ENCODE data around the gene SPIN2A. TPM values are rescaled to one million over a fixed set of nuclear protein-coding genes. Genes with fewer than 3 reads are reported as not detected.

Gene SPIN2A
- total and polyA plus RNA-seq, 2 donors (not counting 1 experiment from before 2014, with no cell fraction given): 1.4 to 3.3 TPM

- H3K27me3 Mint-ChIP-seq: no peaks in the 10 kb centered on the region
- Histone ChIP-seq H3K27me3 (replicated peaks in 1 of 4; ENCODE audit: control extremely low read depth in 1 of 4, control insufficient read depth in 3 of 4, insufficient read depth in 4 of 4, low read length in 3 of 4) (no peaks in the 10 kb centered on the region), H3K27ac (ENCODE audit: low read length in 2 of 2) (no peak overlapping the region), H3K4me3 (ENCODE audit: control extremely low read depth in 1 of 5, extremely low read depth in 1 of 5, insufficient read depth in 1 of 5, low read depth in 2 of 5, low read length in 4 of 5) (no peak overlapping the region), H4K20me1 (ENCODE audit: control insufficient read depth, insufficient read depth, low read length, poor library complexity, severe bottlenecking) (no peaks in the 10 kb centered on the region), H3K79me2 (ENCODE audit: control insufficient read depth, insufficient read depth, low read length) (no peaks in the 10 kb centered on the region), H3K4me2 (replicated peaks; ENCODE audit: low read depth, low read length, poor library complexity, severe bottlenecking) (no peak overlapping the region), H3K36me3 (replicated peaks in 1 of 2; ENCODE audit: control extremely low read depth in 1 of 2, control insufficient read depth in 1 of 2, extremely low read depth in 1 of 2, insufficient read depth in 2 of 2, low read length in 1 of 2) (no peaks in the 10 kb centered on the region), H3K4me1 (ENCODE audit: control insufficient read depth in 2 of 2, insufficient read depth in 2 of 2, low read length in 2 of 2) (no peaks in the 10 kb centered on the region), H2AFZ (ENCODE audit: insufficient read depth, low read depth, low read length, poor library complexity, severe bottlenecking) (no peak overlapping the region), H3K9me3 (ENCODE audit: control extremely low read depth in 1 of 3, control insufficient read depth in 2 of 3, insufficient read depth in 1 of 3, low read length in 2 of 3) (no peaks in the 10 kb centered on the region), H3K9ac (ENCODE audit: low read length) (no peak overlapping the region)
- CTCF ChIA-PET: no interaction called here
- no peak for TF ChIP-seq CTCF (IDR thresholded peaks at IDR 0.05)
- TF ChIP-seq EZH2 (IDR thresholded peaks at IDR 0.05; ENCODE audit: borderline replicate concordance, insufficient read depth, low read depth, low read length, poor library complexity, severe bottlenecking): no peak
- POLR2A ChIA-PET: no interaction called here
- H3K9me3 Mint-ChIP-seq (ENCODE audit: insufficient read depth): no peaks in the 10 kb centered on the region
- no CpG with 5 or more reads among the region's 3 CpGs for WGBS (ENCODE audit: insufficient coverage)
- intact Hi-C loops (cut with micrococcal nuclease): no loop called here
- H3K27ac Mint-ChIP-seq: no peak overlapping the region
- ATAC-seq (ENCODE audit: low read depth) (no peak), DNase-seq (no peak)
- H3K4me1 Mint-ChIP-seq: no peaks in the 10 kb centered on the region
- no peak overlapping the region for H3K4me3 Mint-ChIP-seq
Observed at GRCh38 chrX:57135287-57135686, 1.9 kb downstream of the SPIN2A start.

- Mint-ChIP-seq H3K4me3 (no peak overlapping the region), H3K4me1 (no peaks in the 10 kb centered on the region), H3K27me3 (no peaks in the 10 kb centered on the region), H3K9me3 (ENCODE audit: insufficient read depth) (no peaks in the 10 kb centered on the region), H3K27ac (no peak overlapping the region)
- DNase-seq: no peak
- no peak overlapping the region for H2AFZ ChIP-seq (ENCODE audit: insufficient read depth, low read depth, low read length, poor library complexity, severe bottlenecking)
- no peak overlapping the region for H3K27ac ChIP-seq (ENCODE audit: low read length in 2 of 2)
- H4K20me1 ChIP-seq (ENCODE audit: control insufficient read depth, insufficient read depth, low read length, poor library complexity, severe bottlenecking): no peaks in the 10 kb centered on the region
- no peaks in the 10 kb centered on the region for H3K4me1 ChIP-seq (ENCODE audit: control insufficient read depth in 2 of 2, insufficient read depth in 2 of 2, low read length in 2 of 2)
- no peak for ATAC-seq (ENCODE audit: low read depth)
- intact Hi-C loops (cut with micrococcal nuclease): no loop called here
- no peaks in the 10 kb centered on the region for H3K9me3 ChIP-seq (ENCODE audit: control extremely low read depth in 1 of 3, control insufficient read depth in 2 of 3, insufficient read depth in 1 of 3, low read length in 2 of 3)
- no peaks in the 10 kb centered on the region for H3K79me2 ChIP-seq (ENCODE audit: control insufficient read depth, insufficient read depth, low read length)
- 100% methylated on average over 1 of the region's 3 CpGs for WGBS (ENCODE audit: insufficient coverage)
- TF ChIP-seq EZH2 (IDR thresholded peaks at IDR 0.05; ENCODE audit: borderline replicate concordance, insufficient read depth, low read depth, low read length, poor library complexity, severe bottlenecking) (no peak), CTCF (IDR thresholded peaks at IDR 0.05) (no peak)
- H3K4me2 ChIP-seq (replicated peaks; ENCODE audit: low read depth, low read length, poor library complexity, severe bottlenecking): no peak overlapping the region
- no peak overlapping the region for H3K9ac ChIP-seq (ENCODE audit: low read length)
- ChIA-PET POLR2A (no interaction called here), CTCF (no interaction called here)
- H3K36me3 ChIP-seq (replicated peaks in 1 of 2; ENCODE audit: control extremely low read depth in 1 of 2, control insufficient read depth in 1 of 2, extremely low read depth in 1 of 2, insufficient read depth in 2 of 2, low read length in 1 of 2): no peaks in the 10 kb centered on the region
- no peak overlapping the region for H3K4me3 ChIP-seq (ENCODE audit: control extremely low read depth in 1 of 5, extremely low read depth in 1 of 5, insufficient read depth in 1 of 5, low read depth in 2 of 5, low read length in 4 of 5)
- H3K27me3 ChIP-seq (replicated peaks in 1 of 4; ENCODE audit: control extremely low read depth in 1 of 4, control insufficient read depth in 3 of 4, insufficient read depth in 4 of 4, low read length in 3 of 4): no peaks in the 10 kb centered on the region
Observed at GRCh38 chrX:57134702-57135101, 2.5 kb downstream of the SPIN2A start.
